Neural cell (in vitro differentiated cells): ENCODE results near the gene ABCA10.

Source experiments
- EP300 ChIP-seq: fragments of 450-650 bp; conservative IDR thresholded peaks from 2 replicates; pipeline ENCODE4 v1.6.1; 2014; ENCODE audit warnings: antibody characterized with exemption, mild to moderate bottlenecking, moderate library complexity; ENCODE audit not compliant: poor library complexity, severe bottlenecking
- EZH2 ChIP-seq: fragments of 200-600, 300-800 bp; shearing (Covaris generic), sonication (generic); IDR thresholded peaks from 2 replicates; pipeline ENCODE4 v1.6.1; 2014; ENCODE audit warnings: antibody characterized with exemption, low read length, borderline replicate concordance, mild to moderate bottlenecking; ENCODE audit not compliant: insufficient read depth, poor library complexity, severe bottlenecking
- MXI1 ChIP-seq: fragments of 450-650 bp; conservative IDR thresholded peaks from 2 replicates; pipeline ENCODE4 v1.6.1; 2014; ENCODE audit warnings: antibody characterized with exemption, mild to moderate bottlenecking; ENCODE audit not compliant: poor library complexity, severe bottlenecking
- POLR2AphosphoS5 ChIP-seq: IDR thresholded peaks from 2 replicates; pipeline ENCODE4 v1.6.1; 2012
- RAD21 ChIP-seq: fragments of 450-650 bp; conservative IDR thresholded peaks from 2 replicates; pipeline ENCODE4 v1.6.1; 2014; ENCODE audit warnings: antibody characterized with exemption, mild to moderate bottlenecking, moderate library complexity
- SMC3 ChIP-seq: fragments of 450-650 bp; conservative IDR thresholded peaks from 2 replicates; pipeline ENCODE4 v1.6.1; 2014; ENCODE audit warnings: antibody characterized with exemption, mild to moderate bottlenecking, moderate library complexity; ENCODE audit not compliant: poor library complexity
- TAF1 ChIP-seq: IDR thresholded peaks from 2 replicates; pipeline ENCODE4 v1.6.1; 2012; ENCODE audit warnings: low read depth
- TF ChIP-seq, protein P1 (sequence below): fragments of 450-650 bp; IDR thresholded peaks from 2 replicates; pipeline ENCODE4 v1.5.1; 2014; ENCODE audit warnings: antibody characterized with exemption, mild to moderate bottlenecking, moderate library complexity; ENCODE audit not compliant: poor library complexity, severe bottlenecking
- TF ChIP-seq, protein P2 (sequence below): IDR thresholded peaks from 2 replicates; pipeline ENCODE4 v1.6.1; 2012; ENCODE audit warnings: borderline replicate concordance

DNA sequence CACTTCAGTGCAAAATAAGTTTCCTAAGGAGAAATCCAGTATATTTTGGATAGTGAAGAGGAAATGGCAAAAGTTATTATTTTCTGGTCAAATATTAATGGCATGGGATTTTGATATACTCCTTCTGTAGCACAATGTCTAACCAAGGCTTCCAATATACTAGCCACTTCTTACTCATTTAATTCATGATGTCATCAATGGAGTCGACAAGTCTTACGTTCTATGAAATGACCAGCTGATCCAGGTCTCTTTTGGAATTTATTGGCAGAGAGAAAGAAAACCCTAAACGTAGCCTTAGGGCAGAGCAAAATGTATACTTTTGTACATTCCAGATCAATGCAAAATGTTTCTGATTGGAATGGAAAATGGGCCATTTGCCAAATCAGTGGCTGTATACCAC, 8.3 kb upstream of the ABCA10 start:
- TF ChIP-seq, protein P1, sequence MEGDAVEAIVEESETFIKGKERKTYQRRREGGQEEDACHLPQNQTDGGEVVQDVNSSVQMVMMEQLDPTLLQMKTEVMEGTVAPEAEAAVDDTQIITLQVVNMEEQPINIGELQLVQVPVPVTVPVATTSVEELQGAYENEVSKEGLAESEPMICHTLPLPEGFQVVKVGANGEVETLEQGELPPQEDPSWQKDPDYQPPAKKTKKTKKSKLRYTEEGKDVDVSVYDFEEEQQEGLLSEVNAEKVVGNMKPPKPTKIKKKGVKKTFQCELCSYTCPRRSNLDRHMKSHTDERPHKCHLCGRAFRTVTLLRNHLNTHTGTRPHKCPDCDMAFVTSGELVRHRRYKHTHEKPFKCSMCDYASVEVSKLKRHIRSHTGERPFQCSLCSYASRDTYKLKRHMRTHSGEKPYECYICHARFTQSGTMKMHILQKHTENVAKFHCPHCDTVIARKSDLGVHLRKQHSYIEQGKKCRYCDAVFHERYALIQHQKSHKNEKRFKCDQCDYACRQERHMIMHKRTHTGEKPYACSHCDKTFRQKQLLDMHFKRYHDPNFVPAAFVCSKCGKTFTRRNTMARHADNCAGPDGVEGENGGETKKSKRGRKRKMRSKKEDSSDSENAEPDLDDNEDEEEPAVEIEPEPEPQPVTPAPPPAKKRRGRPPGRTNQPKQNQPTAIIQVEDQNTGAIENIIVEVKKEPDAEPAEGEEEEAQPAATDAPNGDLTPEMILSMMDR = no peak
- TF ChIP-seq, protein P2, sequence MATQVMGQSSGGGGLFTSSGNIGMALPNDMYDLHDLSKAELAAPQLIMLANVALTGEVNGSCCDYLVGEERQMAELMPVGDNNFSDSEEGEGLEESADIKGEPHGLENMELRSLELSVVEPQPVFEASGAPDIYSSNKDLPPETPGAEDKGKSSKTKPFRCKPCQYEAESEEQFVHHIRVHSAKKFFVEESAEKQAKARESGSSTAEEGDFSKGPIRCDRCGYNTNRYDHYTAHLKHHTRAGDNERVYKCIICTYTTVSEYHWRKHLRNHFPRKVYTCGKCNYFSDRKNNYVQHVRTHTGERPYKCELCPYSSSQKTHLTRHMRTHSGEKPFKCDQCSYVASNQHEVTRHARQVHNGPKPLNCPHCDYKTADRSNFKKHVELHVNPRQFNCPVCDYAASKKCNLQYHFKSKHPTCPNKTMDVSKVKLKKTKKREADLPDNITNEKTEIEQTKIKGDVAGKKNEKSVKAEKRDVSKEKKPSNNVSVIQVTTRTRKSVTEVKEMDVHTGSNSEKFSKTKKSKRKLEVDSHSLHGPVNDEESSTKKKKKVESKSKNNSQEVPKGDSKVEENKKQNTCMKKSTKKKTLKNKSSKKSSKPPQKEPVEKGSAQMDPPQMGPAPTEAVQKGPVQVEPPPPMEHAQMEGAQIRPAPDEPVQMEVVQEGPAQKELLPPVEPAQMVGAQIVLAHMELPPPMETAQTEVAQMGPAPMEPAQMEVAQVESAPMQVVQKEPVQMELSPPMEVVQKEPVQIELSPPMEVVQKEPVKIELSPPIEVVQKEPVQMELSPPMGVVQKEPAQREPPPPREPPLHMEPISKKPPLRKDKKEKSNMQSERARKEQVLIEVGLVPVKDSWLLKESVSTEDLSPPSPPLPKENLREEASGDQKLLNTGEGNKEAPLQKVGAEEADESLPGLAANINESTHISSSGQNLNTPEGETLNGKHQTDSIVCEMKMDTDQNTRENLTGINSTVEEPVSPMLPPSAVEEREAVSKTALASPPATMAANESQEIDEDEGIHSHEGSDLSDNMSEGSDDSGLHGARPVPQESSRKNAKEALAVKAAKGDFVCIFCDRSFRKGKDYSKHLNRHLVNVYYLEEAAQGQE = no peak
- TF ChIP-seq EZH2 (no peak), RAD21 (no peak), POLR2AphosphoS5 (no peak), TAF1 (no peak), MXI1 (no peak), EP300 (no peak), SMC3 (no peak)
